Natural killer cell (primary cell): ENCODE results near the gene GNAI1. TPM values are rescaled to one million over a fixed set of nuclear protein-coding genes. Genes with fewer than 3 reads are reported as not detected.

Experiments
- ATAC-seq, 3 donors: fragments of 150-1000 bp in 2 of 3; fragments of 200-7000 bp in 1 of 3; cut with Tn5 transposase; 1 replicate in 1 of 3; 2 replicates in 2 of 3; pipeline ENCODE4 v1.10.0; 2021; ENCODE audit warnings: mild to moderate bottlenecking in 2 of 3, moderate library complexity in 2 of 3
- DNase-seq, 2 donors: peaks; one replicate each; pipeline versions ENCODE4 v3.0.0 to v3.0.0-alpha.2; 2013 to 2021; ENCODE audit warnings: mixed read lengths in 1 of 2
- H3K27ac ChIP-seq: one replicate; pipeline ENCODE4 v1.5.1; 2013; ENCODE audit warnings: mild to moderate bottlenecking, low read length
- H3K27me3 ChIP-seq: one replicate; pipeline ENCODE4 v1.6.1; 2013; ENCODE audit warnings: low read length; ENCODE audit not compliant: control insufficient read depth, insufficient read depth
- H3K36me3 ChIP-seq: one replicate; pipeline ENCODE4 v1.6.1; 2013; ENCODE audit warnings: low read length; ENCODE audit not compliant: control insufficient read depth, insufficient read depth
- H3K4me1 ChIP-seq: one replicate; pipeline ENCODE4 v1.6.1; 2013; ENCODE audit warnings: low read length; ENCODE audit not compliant: control insufficient read depth, insufficient read depth
- H3K4me3 ChIP-seq: one replicate; pipeline ENCODE4 v1.5.1; 2013; ENCODE audit warnings: low read length
- H3K9me3 ChIP-seq: one replicate; pipeline ENCODE4 v1.6.1; 2013; ENCODE audit warnings: low read length; ENCODE audit not compliant: control insufficient read depth, insufficient read depth
- H3K27ac Mint-ChIP-seq, 2 donors: one replicate each; pipeline ENCODE4 v1.8.0; 2022; ENCODE audit warnings: mild to moderate bottlenecking in 2 of 2, mixed read lengths in 2 of 2, moderate library complexity in 1 of 2
- H3K27me3 Mint-ChIP-seq, 2 donors: one replicate each; pipeline ENCODE4 v1.8.0; 2022; ENCODE audit warnings: low read depth in 2 of 2, mixed read lengths in 2 of 2
- H3K36me3 Mint-ChIP-seq: one replicate; pipeline ENCODE4 v1.8.0; 2022; ENCODE audit warnings: mixed read lengths
- H3K4me1 Mint-ChIP-seq, 2 donors: one replicate each; pipeline ENCODE4 v1.8.0; 2022; ENCODE audit warnings: mixed read lengths in 2 of 2
- H3K4me3 Mint-ChIP-seq: one replicate; pipeline ENCODE4 v1.8.0; 2022; ENCODE audit warnings: mild to moderate bottlenecking, moderate library complexity, mixed read lengths
- H3K9me3 Mint-ChIP-seq, 2 donors: one replicate each; pipeline ENCODE4 v1.8.0; 2022; ENCODE audit warnings: mixed read lengths in 2 of 2
- CTCF ChIP-seq: fragments of 200-600 bp; IDR thresholded peaks from one replicate; pipeline ENCODE4 v1.8.0; 2022; ENCODE audit warnings: antibody characterized with exemption
- WGBS: methylation state at CpG from one replicate; pipeline ENCODE4 v1.1.7; 2013; ENCODE audit warnings: missing lambda C conversion rate; ENCODE audit not compliant: insufficient coverage; 5-methylcytosine and 5-hydroxymethylcytosine counted together
- intact Hi-C: fragments of 100-400 bp; cut with micrococcal nuclease; formaldehyde crosslinking; loops from one replicate; pipeline ENCODE4 v1.14.2; 2022
- total RNA-seq, 4 donors: library from RNA; stranded (reverse); fragments of 120-200 nt in 1 of 4; gene quantifications; one replicate each; pipeline versions ENCODE4 v1.2.3 to v1.2.4, GENCODE V29; 2013 to 2022

The GNAI1 gene
- total RNA-seq, 3 donors from 2014 or later (not counting 1 experiment from before 2014, with no cell fraction given), result 0.59 to 1.1 (median 0.68) TPM

- H3K4me3 ChIP-seq, result no peak overlapping the region
- no peaks in the 10 kb centered on the region for H3K9me3 ChIP-seq
- Mint-ChIP-seq H3K27ac (no peak overlapping the region), H3K4me1 (no peaks in the 10 kb centered on the region), H3K36me3 (no peaks in the 10 kb centered on the region), H3K4me3 (no peak overlapping the region), H3K27me3 (no peaks in the 10 kb centered on the region), H3K9me3 (peaks cover 4 to 9% of the 10 kb centered on the region in 2 donors)
- ATAC-seq, result no peak
- H3K4me1 ChIP-seq, result no peaks in the 10 kb centered on the region
- H3K27me3 ChIP-seq, result no peaks in the 10 kb centered on the region
- no peak for TF ChIP-seq CTCF
- H3K36me3 ChIP-seq, result no peaks in the 10 kb centered on the region
- no peak for DNase-seq
- intact Hi-C loops, result no loop called here
- no peak overlapping the region for H3K27ac ChIP-seq
- no CpG with 5 or more reads among the region's 2 CpGs for WGBS
Observed at GRCh38 chr7:80263821-80264220, 129.2 kb downstream of the GNAI1 start.

DNA sequence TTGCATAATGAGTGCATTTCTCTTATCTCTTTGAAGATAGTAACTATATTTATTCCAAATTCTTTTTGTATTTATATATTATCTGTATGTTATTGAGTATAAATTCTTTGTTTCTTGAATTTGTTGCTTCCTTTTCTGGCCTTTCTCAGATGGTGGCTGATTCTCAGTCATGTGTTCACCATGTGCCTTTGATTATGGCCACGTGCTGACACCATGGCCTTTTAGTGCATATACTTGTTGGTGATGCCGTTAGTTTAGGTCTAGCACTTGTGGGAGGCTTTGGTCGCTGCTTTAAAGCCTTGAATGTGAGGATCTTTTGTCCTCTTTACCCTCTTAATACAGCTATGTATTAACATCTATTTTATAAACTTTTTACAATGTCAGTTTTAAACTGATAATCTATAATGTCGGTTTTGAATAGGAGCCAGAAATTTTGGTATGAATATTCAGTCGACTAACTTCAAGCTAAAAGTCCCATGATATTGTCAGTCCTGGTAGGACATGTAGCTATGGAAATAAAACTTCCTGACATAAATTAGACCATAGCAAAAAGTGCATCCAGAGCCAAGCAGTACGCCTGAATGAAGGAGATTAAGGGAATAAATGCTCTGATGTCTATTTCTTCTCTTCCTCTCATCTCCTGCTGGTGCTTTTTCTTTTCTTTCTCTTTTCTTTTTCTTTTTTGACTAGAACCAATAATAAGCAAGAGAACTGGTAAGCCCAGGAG lies 130.3 kb downstream of the GNAI1 start:
- intact Hi-C loops, result no loop called here
- Histone ChIP-seq H3K4me1 (no peaks in the 10 kb centered on the region), H3K36me3 (no peaks in the 10 kb centered on the region), H3K4me3 (no peak overlapping the region), H3K27me3 (no peaks in the 10 kb centered on the region), H3K9me3 (no peaks in the 10 kb centered on the region), H3K27ac (no peak overlapping the region)
- DNase-seq (no peak), ATAC-seq (no peak)
- no peak overlapping the region for H3K4me3 Mint-ChIP-seq
- H3K36me3 Mint-ChIP-seq, result no peaks in the 10 kb centered on the region
- WGBS, result 53% methylated on average over 2 of the region's 6 CpGs
- no peak overlapping the region for H3K27ac Mint-ChIP-seq
- TF ChIP-seq CTCF, result no peak
- H3K27me3 Mint-ChIP-seq, result no peaks in the 10 kb centered on the region
- H3K9me3 Mint-ChIP-seq, result peaks cover 5 to 11% of the 10 kb centered on the region in 2 donors
- H3K4me1 Mint-ChIP-seq, result no peaks in the 10 kb centered on the region

DNA sequence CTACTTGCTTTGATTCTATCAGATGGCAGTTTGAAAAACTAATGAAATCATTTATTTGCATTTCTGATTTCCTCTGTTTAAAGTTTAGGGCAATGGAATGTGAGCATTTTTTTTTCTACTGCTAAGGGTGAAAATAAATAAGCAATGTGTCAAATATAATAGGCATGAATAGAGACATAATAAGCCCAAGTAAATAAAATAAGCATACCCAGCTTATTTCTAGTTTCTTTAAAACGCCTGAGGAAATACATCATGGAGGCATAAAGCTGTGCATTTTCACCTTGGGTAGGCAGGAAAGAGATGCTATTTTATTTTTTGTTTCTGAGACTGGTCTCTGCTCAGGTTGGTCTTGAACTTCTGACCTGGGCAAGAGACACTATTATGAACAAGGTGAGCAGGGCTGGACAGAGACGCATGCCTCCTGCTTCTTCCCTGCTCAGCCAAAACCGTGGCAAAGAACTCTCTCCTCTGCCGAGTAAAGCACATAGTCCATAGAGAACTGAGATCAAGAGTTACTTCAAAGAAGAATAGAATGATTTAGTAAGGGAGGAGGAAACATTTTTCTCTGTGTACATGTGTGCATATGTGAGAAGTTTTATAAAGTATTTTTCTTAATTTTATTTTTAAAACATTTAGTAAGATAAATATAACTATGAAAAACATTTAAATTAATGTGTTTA lies 138.1 kb downstream of the GNAI1 start:
- Histone ChIP-seq H3K4me1 (no peaks in the 10 kb centered on the region), H3K4me3 (no peak overlapping the region), H3K27me3 (no peaks in the 10 kb centered on the region), H3K36me3 (no peaks in the 10 kb centered on the region), H3K9me3 (no peaks in the 10 kb centered on the region), H3K27ac (no peak overlapping the region)
- Mint-ChIP-seq H3K9me3 (peaks cover 2 to 13% of the 10 kb centered on the region in 2 donors), H3K27ac (no peak overlapping the region), H3K4me3 (no peak overlapping the region), H3K4me1 (no peaks in the 10 kb centered on the region), H3K36me3 (no peaks in the 10 kb centered on the region), H3K27me3 (no peaks in the 10 kb centered on the region)
- no peak for TF ChIP-seq CTCF
- 89% methylated on average over 4 of the region's 4 CpGs for WGBS
- intact Hi-C loops, result no loop called here
- no peak for DNase-seq
- ATAC-seq, result no peak
